Measurements from ENCODE around the gene LETM1.

DNA sequence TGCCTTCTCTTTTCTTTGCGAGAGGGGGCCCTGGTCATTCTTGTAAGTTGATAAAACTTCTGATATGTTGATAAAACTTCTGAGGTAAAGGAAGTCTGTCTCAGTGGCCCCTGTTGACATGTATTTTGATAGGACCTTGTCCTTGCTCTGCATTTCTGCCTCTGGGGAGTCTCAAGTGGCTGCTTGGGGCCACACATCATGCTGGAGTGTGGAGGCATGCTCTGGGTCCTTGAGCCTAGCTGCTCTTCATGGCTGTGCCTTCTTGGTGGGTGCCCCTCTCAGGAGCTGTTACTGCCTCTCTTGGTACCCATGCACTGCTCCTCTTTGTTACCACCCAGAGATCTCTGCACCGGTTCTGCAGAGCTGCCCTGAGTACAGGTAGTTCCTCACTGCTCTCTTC lies 29.5 kb upstream of the LETM1 start:
- TF ChIP-seq, protein P1, sequence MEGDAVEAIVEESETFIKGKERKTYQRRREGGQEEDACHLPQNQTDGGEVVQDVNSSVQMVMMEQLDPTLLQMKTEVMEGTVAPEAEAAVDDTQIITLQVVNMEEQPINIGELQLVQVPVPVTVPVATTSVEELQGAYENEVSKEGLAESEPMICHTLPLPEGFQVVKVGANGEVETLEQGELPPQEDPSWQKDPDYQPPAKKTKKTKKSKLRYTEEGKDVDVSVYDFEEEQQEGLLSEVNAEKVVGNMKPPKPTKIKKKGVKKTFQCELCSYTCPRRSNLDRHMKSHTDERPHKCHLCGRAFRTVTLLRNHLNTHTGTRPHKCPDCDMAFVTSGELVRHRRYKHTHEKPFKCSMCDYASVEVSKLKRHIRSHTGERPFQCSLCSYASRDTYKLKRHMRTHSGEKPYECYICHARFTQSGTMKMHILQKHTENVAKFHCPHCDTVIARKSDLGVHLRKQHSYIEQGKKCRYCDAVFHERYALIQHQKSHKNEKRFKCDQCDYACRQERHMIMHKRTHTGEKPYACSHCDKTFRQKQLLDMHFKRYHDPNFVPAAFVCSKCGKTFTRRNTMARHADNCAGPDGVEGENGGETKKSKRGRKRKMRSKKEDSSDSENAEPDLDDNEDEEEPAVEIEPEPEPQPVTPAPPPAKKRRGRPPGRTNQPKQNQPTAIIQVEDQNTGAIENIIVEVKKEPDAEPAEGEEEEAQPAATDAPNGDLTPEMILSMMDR (IDR thresholded peaks at IDR 0.05): no peak
- no peak for TF ChIP-seq POLR2A (IDR thresholded peaks at IDR 0.05)
- TF ChIP-seq POLR2AphosphoS5 (IDR thresholded peaks at IDR 0.05): no peak

Data from upper lobe of left lung (tissue), 4 donors.